Neuron (in vitro differentiated cells): ENCODE data around the gene CTU2.
"Not testable (repeated sequence)": the region's sequence is repeated elsewhere in the genome, so short reads cannot be mapped to it uniquely, and the experiment has no call there.

ENCODE experiments used
- H2AFZ ChIP-seq: one replicate; pipeline ENCODE4 v1.6.1; 2013; ENCODE audit warnings: low read depth, mild to moderate bottlenecking, inconsistent platforms, low read length, moderate library complexity
- H3K27me3 ChIP-seq: one replicate; pipeline ENCODE4 v1.6.1; 2013; ENCODE audit warnings: low read length; ENCODE audit not compliant: insufficient read depth
- H3K36me3 ChIP-seq: one replicate; pipeline ENCODE4 v1.6.1; 2013; ENCODE audit warnings: low read length; ENCODE audit not compliant: insufficient read depth
- H3K4me1 ChIP-seq: one replicate; pipeline ENCODE4 v1.6.1; 2013; ENCODE audit warnings: low read length; ENCODE audit not compliant: insufficient read depth
- H3K4me3 ChIP-seq: 2 replicates; pipeline ENCODE4 v1.5.1; 2013; ENCODE audit warnings: mild to moderate bottlenecking, low read length, moderate library complexity
- H3K9me3 ChIP-seq: one replicate; pipeline ENCODE4 v1.6.1; 2013; ENCODE audit warnings: low read length

Gene CTU2

DNA sequence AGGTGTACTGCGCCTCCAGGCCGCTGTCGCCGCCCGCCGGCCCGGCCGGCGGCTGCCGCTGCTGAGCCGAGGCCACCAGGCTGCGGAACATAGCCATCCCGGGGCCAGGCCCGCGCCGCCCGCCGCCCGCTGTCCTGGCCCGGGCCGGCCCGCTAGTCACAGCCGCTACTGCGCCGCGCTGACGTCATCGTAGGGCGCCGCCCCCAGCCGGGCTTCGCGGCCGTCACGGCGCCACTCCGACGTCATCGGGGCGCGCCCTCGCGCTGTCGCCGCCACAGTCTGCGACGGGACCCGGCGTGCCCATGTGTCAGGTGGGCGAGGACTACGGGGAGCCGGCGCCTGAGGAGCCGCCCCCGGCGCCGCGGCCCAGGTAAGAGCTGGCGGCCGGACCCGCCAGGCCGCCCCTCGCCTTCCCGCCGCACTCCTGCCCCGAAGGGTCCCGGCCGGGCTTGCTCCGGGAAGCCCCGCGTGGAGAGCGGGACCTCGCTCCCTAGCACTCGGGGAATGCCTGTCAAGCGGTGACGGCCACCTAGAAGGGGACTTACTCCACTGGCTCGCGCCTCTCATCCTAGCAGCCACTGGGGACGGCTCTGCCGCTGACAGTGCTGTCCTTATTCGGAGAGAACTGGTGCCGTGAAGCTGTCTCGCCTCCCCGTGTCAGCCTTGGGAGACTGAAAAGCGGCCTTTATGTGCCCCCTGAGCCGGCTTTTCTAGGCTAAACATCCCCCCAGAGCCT lies at the start of gene CTU2, which contains the start of gene RNF166:
TSS of gene CTU2 (plus strand) at position 275 of the 736 bp plus-strand sequence. CDS start at position 303, 28 bp downstream.
TSS of gene RNF166 (minus strand) at position 180 of the 736 bp plus-strand sequence. CDS start at position 97, 83 bp downstream.
- peak within 1 kb of the TSS; percentile 80 for H2AFZ ChIP-seq
- peaks cover 21% of the 10 kb centered on the region for H3K4me1 ChIP-seq
- peak within 1 kb of the TSS; percentile 93 for H3K4me3 ChIP-seq
- H3K9me3 ChIP-seq, result no peaks in the 10 kb centered on the region
- no peaks in the 10 kb centered on the region for H3K27me3 ChIP-seq
- no peaks in the 10 kb centered on the region for H3K36me3 ChIP-seq

DNA sequence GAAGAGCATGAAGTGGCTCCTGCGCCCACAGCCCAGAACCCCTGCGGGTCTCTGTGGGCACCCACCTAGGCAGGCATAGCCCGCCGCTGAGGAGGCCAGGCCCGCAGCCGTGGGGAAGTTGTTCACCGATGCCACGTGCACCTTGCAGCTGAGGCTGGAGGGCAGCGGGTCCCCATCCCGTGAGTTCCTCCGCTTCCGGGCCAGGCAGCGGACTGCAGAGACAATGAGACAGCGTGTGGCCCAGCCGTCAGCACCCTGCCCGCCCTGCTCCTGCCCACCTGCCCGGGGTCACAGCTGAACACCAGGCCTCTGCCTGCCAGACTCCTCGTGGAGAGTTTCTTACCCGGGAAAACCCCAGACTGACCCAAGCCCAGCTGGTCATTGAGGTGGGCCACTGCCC lies 48.9 kb upstream of the CTU2 start:
- peaks cover 11% of the 10 kb centered on the region for H3K4me1 ChIP-seq
- peaks cover 65% of the 10 kb centered on the region for H3K36me3 ChIP-seq

DNA sequence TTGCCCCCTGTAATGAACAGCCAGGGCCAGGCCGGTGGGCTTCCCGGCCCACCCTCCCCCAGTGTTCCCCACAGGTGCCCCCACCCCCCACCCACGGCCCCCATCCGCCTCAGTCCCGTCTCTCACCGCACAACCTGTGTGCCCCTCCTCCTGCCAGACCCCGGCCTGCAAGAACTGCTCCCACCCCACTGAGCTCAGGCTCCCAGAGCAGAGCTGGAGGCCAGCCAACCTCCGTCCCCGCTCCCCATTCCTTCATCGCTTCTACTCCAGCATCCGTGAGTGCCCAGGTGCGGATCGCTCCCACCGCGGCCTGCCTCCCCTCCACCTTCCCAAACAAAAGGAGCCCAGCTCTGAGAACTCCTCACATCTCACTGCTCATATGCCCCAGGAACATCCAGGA lies 47.6 kb upstream of the CTU2 start:
- H2AFZ ChIP-seq, result no peak overlapping the region
- peaks cover 11% of the 10 kb centered on the region for H3K4me1 ChIP-seq
- H3K36me3 ChIP-seq, result peaks cover 55% of the 10 kb centered on the region
- H3K9me3 ChIP-seq, result no peaks in the 10 kb centered on the region
- H3K27me3 ChIP-seq, result no peaks in the 10 kb centered on the region
- no peak overlapping the region for H3K4me3 ChIP-seq

More for the DNA sequence above, 48.9 kb upstream of the CTU2 start:
- H3K9me3 ChIP-seq, result no peaks in the 10 kb centered on the region
- no peaks in the 10 kb centered on the region for H3K27me3 ChIP-seq
- no peak overlapping the region for H3K4me3 ChIP-seq
- H2AFZ ChIP-seq, result no peak overlapping the region

GRCh38 chr16:88659160-88659559 lies 47.1 kb upstream of the CTU2 start:
- Histone ChIP-seq H3K36me3 (peaks cover 51% of the 10 kb centered on the region), H3K9me3 (no peaks in the 10 kb centered on the region), H3K4me3 (no peak overlapping the region), H2AFZ (no peak overlapping the region), H3K4me1 (peaks cover 11% of the 10 kb centered on the region), H3K27me3 (no peaks in the 10 kb centered on the region)

DNA sequence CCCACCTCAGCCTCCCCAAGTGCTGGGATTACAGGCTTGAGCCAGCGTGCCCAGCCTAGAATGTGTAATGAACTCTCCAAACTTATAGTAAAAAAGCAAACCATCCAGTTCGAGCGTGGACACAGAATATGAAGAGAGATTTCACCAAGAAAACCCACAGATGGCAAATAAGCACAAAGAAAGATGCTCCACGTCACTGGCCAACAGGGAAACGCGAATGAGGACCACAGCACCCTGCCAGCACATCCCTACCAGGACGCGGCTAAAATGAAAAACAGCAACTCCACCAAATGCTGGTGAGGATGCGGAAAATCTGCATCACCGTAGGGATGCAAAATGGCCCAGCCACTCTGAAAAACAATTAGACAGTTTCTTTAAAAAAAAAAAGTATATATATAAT lies 44.8 kb upstream of the CTU2 start:
- Histone ChIP-seq H3K9me3 (no peaks in the 10 kb centered on the region), H3K4me1 (peaks cover 11% of the 10 kb centered on the region), H2AFZ (no peak overlapping the region), H3K27me3 (no peaks in the 10 kb centered on the region), H3K36me3 (peaks cover 35% of the 10 kb centered on the region), H3K4me3 (peak overlapping the region; percentile 82)

- Histone ChIP-seq H3K36me3 (peaks cover 27% of the 10 kb centered on the region), H3K4me3 (peak overlapping the region; percentile 82)
Measured at GRCh38 chr16:88662222-88662842, 44.0 kb upstream of the CTU2 start.

GRCh38 chr16:88662843-88663606 lies 43.3 kb upstream of the CTU2 start, which contains the start of gene MVD:
MVD (minus strand) TSS chr16:88663091; CDS start chr16:88663080, 11 bp downstream.
- Histone ChIP-seq H3K4me1 (peaks cover 11% of the 10 kb centered on the region), H3K9me3 (no peaks in the 10 kb centered on the region), H2AFZ (peak within 1 kb of the TSS; percentile 62), H3K36me3 (peaks cover 20% of the 10 kb centered on the region), H3K4me3 (peak within 1 kb of the TSS; percentile 82), H3K27me3 (no peaks in the 10 kb centered on the region)

More at GRCh38 chr16:88662222-88662842, 44.0 kb upstream of the CTU2 start:
- H3K4me1 ChIP-seq, result peaks cover 11% of the 10 kb centered on the region
- H3K9me3 ChIP-seq, result no peaks in the 10 kb centered on the region
- no peaks in the 10 kb centered on the region for H3K27me3 ChIP-seq
- H2AFZ ChIP-seq, result peak overlapping the region; percentile 12

GRCh38 chr16:88665148-88665547 lies 41.2 kb upstream of the CTU2 start:
- Histone ChIP-seq H3K4me1 (peaks cover 11% of the 10 kb centered on the region), H3K9me3 (no peaks in the 10 kb centered on the region), H2AFZ (no peak overlapping the region), H3K4me3 (no peak overlapping the region), H3K36me3 (peaks cover 11% of the 10 kb centered on the region), H3K27me3 (no peaks in the 10 kb centered on the region)

DNA sequence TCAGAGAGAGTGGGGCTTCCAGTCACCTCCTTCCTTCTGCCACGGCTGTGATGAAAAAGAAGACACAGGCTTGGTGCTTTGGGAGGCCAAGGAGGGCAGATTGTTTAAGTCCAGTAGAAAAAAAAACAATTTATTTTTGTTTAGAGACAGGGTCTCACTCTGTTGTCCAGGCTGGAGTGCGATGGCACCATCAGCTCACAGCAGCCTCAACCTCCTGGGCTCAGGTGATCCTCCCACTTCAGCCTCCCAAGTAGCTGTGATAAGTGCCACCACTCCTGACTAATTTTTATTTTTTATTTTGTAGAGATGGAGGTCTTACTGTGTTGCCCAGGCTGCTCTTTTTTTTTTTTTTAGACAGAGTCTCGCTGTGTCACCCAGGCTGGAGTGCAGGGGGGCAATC lies 40.7 kb upstream of the CTU2 start:
- H3K4me3 ChIP-seq, result no peak overlapping the region
- no peaks in the 10 kb centered on the region for H3K27me3 ChIP-seq

GRCh38 chr16:88667461-88667860 lies 38.8 kb upstream of the CTU2 start:
- H2AFZ ChIP-seq, result no peak overlapping the region
- H3K27me3 ChIP-seq, result no peaks in the 10 kb centered on the region
- no peaks in the 10 kb centered on the region for H3K9me3 ChIP-seq
- H3K4me3 ChIP-seq, result no peak overlapping the region
- H3K36me3 ChIP-seq, result peaks cover 10% of the 10 kb centered on the region
- H3K4me1 ChIP-seq, result no peaks in the 10 kb centered on the region

More for the DNA sequence above, 40.7 kb upstream of the CTU2 start:
- peaks cover 10% of the 10 kb centered on the region for H3K36me3 ChIP-seq
- H3K4me1 ChIP-seq, result peaks cover 11% of the 10 kb centered on the region
- H3K9me3 ChIP-seq, result no peaks in the 10 kb centered on the region
- H2AFZ ChIP-seq, result no peak overlapping the region

DNA sequence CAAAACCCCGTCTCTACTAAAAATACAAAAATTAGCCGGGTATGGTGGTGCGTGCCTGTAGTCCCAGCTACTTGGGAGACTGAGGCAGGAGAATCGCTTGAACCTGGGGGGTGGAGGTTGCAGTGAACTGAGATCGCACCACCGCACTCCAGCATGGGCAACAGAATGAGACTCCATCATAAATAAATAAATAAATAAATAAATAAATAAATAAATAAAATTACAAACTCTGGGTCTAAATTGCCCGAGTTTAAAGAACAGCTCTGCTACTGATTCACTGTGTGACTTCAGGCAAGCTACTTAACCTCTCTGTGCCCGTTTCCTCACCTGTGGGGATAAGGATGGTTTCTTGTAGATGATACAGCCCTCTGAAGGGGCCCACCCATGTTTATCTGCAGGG lies 36.8 kb upstream of the CTU2 start:
- H3K27me3 ChIP-seq, H3K36me3 ChIP-seq, H2AFZ ChIP-seq, H3K4me1 ChIP-seq, H3K4me3 ChIP-seq, H3K9me3 ChIP-seq: not testable (repeated sequence)

GRCh38 chr16:88669980-88670379 lies 36.3 kb upstream of the CTU2 start:
- H3K4me3 ChIP-seq, result no peak overlapping the region
- H3K27me3 ChIP-seq, result no peaks in the 10 kb centered on the region
- no peaks in the 10 kb centered on the region for H3K4me1 ChIP-seq
- no peak overlapping the region for H2AFZ ChIP-seq
- no peaks in the 10 kb centered on the region for H3K9me3 ChIP-seq
- peaks cover 10% of the 10 kb centered on the region for H3K36me3 ChIP-seq

DNA sequence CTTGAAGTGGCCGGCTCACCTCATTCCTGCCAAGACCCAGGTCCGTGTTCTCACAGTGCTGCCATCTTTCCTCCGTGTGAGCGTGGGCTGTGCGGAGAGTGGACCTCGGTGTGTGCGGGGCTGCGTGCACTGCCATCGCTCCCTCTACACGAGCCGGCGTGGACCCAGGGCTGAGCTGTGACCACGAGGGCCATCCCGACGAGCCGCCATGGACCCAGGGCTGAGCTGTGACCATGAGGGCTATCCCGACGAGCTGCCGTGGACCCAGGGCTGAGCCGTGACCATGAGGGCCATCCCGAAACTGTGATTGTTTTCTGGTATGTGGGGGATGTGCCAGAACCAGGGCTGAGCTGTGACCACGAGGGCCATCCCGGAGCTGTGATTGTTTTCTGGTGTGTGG lies 34.5 kb upstream of the CTU2 start:
- Histone ChIP-seq H3K4me1 (no peaks in the 10 kb centered on the region), H2AFZ (no peak overlapping the region), H3K4me3 (no peak overlapping the region), H3K27me3 (no peaks in the 10 kb centered on the region), H3K9me3 (no peaks in the 10 kb centered on the region), H3K36me3 (peaks cover 2% of the 10 kb centered on the region)
